Activated CD4-positive, alpha-beta T cell treated with anti-CD3 and anti-CD28 coated beads, Interleukin-2, Interleukin-4, amounts not matched to agents 100 ng/mL and 50 ng/mL, durations not matched to agents 16 hours and 8 hours (primary cell): Measurements from ENCODE around the gene TEX54.
"Not testable (repeated sequence)": the region's sequence is repeated elsewhere in the genome, so short reads cannot be mapped to it uniquely, and the experiment has no call there.

Experiments
- DNase-seq: peaks from one replicate; pipeline ENCODE4 v3.0.0-alpha.2; 2020; ENCODE audit warnings: low spot score

Gene TEX54

GRCh38 chr11:62855571-62856332 is 23.1 kb upstream of the TEX54 start:
- peak; percentile 99 for DNase-seq

GRCh38 chr11:62854825-62855570 is 22.4 kb upstream of the TEX54 start:
- DNase-seq, result peak; percentile 46

- DNase-seq, result no peak
Measured at GRCh38 chr11:62854013-62854824, 21.6 kb upstream of the TEX54 start.

GRCh38 chr11:62853279-62853965 is 20.8 kb upstream of the TEX54 start:
- DNase-seq, result peak; percentile 40

- DNase-seq, result no peak
Measured at GRCh38 chr11:62852523-62853188, 20.0 kb upstream of the TEX54 start.

- DNase-seq, result no peak
Measured at GRCh38 chr11:62851807-62852522, 19.3 kb upstream of the TEX54 start.

GRCh38 chr11:62850911-62851806 is 18.5 kb upstream of the TEX54 start:
- peak; percentile 61 for DNase-seq

- DNase-seq, result no peak
Measured at GRCh38 chr11:62847767-62848314, 15.2 kb upstream of the TEX54 start.

GRCh38 chr11:62846177-62846576 is 13.5 kb upstream of the TEX54 start:
- DNase-seq, result no peak

- DNase-seq, result no peak
Measured at GRCh38 chr11:62844154-62844553, 11.5 kb upstream of the TEX54 start.

GRCh38 chr11:62843466-62843865 is 10.8 kb upstream of the TEX54 start:
- DNase-seq, result no peak

GRCh38 chr11:62842891-62843290 is 10.2 kb upstream of the TEX54 start:
- DNase-seq, result not testable (repeated sequence)

- DNase-seq, result peak; percentile 34
Measured at GRCh38 chr11:62842171-62842741, 9.6 kb upstream of the TEX54 start.

- DNase-seq, result peak; percentile 96
Measured at GRCh38 chr11:62841361-62842170, 8.9 kb upstream of the TEX54 start.

GRCh38 chr11:62840721-62841360 is 8.2 kb upstream of the TEX54 start:
- DNase-seq, result not testable (repeated sequence)

GRCh38 chr11:62839050-62839945 is 6.7 kb upstream of the TEX54 start, which contains the start of gene WDR74:
Gene WDR74, minus strand, starts transcription at chr11:62839590. Its CDS starts 20 bp downstream, at chr11:62839570.
- peak; percentile 97 for DNase-seq
